NCI-H345 treated with DMSO at 0.1 percent for 48 hours (cell line): ENCODE data around the gene FAM185A.
"Not testable (repeated sequence)": the region's sequence is repeated elsewhere in the genome, so short reads cannot be mapped to it uniquely, and the experiment has no call there.

ENCODE experiments used
- DNase-seq: peaks from one replicate; lab custom pipeline; 2025; ENCODE audit not compliant: unreplicated experiment; lab: John Stamatoyannopoulos, UW

Gene FAM185A

DNA sequence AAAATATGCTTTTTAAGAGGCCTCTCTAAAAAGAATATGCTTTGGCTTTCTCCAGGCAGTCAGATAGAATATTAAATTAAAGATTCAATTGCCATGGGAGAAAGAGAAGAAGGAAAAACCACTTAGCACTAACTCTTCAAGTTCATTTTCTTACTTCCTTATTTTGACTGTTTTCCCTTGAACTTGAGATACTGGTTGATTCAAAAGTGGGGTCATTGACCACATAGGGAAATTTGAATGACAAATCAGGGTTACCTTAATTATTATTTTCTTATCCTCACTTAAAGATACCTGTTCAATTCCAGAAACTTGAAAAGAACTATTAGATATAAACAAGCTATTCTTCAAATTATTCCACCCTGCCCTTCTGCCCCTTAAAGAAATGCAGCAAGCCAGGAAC is 27.4 kb downstream of the FAM185A start:
- not testable (repeated sequence) for DNase-seq

DNA sequence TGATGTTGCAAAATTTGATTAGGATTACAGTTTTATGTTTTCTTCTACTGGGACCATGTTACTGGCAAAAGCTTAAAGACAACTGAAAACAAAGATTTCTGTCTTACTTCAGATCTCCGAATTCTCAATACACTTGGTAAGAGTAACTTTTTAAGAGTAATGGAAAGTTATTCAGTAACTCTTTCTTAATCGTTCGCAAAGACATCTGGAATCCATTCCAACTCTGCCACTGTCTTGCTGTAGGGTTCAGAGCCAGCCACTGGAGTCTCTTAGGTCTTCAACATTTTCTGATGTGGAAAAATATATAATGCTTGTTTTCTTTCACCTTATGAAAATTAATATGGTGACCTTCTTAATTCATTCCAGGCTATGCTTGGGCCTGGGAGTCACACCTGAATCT is 29.9 kb downstream of the FAM185A start:
- DNase-seq: not testable (repeated sequence)

DNA sequence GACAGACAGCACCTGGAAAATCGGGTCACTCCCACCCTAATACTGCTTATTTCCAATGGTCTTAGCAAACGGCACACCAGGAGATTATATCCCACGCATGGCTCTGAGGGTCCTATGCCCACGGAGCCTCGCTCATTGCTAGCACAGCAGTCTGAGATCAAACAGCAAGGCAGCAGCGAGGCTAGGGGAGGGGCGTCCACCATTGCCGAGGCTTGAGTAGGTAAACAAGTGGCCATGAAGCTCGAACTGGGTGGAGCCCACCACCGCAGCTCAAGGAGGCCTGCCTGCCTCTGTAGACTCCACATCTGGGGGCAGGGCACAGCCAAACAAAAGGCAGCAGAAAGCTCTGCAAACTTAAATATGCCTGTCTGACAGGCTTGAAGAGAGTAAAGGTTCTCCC is 32.1 kb downstream of the FAM185A start:
- not testable (repeated sequence) for DNase-seq

DNA sequence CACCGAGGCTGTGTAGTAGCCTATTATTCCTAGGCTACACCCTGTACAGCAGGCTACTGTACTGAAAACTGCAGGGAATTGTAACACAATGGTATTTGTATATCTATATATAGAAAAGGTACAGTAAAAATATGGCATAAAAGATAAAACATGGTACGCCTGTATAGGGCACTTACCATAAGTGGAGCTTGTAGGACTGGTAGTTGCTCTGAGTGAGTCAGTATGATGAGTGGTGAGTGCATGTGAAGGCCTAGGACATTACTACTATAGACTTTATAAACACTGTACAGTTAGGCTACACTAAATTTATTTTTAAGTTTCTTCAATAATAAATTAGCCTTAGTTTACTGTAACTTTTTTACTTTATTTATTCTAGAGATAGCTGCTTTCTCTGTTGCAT is 40.0 kb downstream of the FAM185A start:
- DNase-seq: not testable (repeated sequence)

DNA sequence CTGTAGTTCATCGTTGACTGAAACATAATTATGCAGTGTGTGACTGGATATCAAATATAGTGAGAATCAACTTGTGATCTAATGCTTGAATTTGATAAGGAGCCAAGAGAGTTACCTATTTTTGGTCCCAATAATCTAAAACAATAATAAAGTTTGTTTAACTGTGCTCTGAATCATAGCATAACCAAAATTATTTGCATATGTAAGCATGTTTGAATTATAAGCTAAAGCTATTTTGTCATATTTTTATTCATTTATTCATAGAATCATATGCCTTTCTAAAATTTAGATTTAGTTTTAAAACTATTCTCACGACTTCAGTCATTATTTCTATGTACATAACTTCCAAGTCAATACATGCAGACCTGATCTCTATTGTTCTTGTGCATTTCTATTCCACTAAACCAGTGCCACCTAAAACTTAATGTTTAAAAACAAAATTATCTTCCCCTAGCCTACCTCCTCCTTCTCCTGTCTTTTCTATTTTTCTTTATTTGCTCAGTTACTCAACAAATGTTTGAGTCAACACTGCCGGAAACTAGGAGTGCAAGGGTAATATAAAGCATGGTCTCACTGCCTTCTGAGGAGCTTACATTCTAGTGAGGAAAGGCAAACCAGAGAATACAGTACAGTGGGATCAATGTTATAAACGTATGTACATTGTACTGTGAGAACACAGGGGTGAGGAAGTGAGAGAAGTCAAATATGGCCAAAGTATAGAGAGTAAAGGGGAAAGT is 41.7 kb downstream of the FAM185A start:
- not testable (repeated sequence) for DNase-seq

DNA sequence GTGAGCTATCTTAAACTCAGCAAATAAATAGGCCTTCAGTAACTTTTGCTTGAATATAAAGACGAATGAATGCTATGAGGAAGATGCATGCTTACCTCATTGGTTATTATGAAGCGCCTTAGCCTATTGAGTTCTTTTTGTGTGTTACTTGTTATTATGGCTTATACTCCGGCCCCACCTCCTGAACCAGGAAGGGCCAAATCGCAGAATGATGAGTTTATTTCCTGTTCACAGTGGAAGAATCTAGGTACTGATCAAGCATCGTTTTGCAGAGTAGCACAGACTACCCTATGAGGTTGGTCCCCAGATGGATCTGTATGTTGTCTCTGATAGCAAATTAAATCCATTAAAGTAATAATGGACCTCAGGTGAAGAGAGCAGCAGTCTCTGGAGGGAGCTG is 42.6 kb downstream of the FAM185A start:
- not testable (repeated sequence) for DNase-seq

DNA sequence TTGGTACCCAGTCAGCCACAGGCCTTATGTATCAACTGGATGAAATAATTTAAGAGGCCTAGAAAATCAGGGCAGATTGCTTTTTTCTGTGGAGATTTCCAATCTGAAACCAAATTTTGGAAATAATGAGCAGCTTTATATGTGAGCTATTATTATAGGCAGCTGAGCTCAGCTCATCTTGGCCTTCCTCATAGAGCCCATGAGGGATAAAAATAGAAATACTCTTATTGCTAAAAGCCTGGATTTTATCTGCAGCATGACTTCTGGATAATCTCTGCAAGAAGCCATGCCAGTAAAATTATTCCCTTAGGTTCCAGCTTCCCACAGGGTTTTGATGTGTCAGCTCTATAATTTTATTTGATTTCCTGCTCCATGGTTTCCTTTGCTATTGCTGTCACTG is 43.0 kb downstream of the FAM185A start:
- not testable (repeated sequence) for DNase-seq

DNA sequence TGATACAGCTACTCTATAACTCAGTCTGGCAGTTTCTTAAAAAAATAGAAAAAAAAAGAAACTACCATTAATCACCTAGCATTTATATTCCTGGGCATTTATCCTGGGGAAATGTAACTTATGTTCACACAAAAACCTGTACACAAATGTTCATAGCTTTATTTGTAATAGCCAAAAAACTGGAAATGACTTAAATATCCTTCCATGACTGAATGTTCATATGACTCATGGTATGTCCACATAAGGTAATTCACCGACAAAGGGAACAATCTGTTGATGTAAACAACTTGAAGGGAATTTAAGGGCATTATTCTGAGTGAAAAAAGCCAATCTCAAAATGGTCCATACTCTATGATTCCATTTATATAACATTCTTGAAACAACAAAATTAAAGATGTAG is 45.8 kb downstream of the FAM185A start:
- DNase-seq: not testable (repeated sequence)

DNA sequence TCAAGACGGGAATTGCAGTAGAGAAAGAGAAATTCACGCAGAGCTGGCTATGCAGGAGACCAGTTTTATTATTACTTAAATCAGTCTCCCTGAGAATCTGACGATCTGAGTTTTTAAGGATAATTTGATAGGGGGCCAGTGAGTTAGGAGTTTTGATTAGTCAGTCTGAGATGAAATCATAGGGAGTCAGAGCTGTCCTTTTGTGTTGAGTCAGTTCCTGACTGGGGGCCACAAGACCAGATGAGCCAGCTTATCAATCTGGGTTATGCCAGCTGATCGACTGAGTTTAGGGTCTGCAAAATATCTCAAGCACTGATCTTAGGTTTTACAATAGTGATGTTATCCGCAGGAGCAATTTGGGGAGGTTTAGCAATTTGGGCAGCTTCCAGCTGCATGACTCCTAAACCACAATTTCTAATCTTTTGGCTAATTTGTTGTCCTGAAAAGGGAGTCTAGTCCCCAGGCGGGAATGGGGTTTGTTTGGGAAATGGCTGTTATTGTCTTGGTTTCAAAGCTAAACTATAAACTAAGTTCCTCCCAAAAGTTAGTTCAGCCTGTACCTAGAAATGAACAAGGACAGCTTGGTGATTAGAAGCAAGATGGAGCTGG is 47.3 kb downstream of the FAM185A start:
- not testable (repeated sequence) for DNase-seq

DNA sequence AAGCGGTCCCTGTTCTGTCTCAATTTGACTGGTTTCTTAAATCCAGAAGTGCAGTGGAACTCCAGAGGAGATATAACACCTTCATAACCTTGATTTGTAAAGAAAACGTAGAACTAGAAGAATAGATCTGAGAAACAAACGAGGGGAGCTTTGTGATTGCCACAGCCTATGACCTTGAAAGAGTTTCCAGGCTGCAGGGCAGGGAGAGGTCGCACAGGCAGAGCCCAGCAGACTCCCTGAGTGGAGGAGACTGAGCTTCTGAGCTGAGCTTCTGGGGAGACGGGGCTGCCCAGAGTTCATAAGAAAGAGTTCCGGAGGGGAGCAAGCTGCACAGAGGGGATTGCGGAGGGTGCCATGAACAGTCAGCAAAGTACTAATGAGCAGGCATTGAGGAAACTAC is 57.8 kb downstream of the FAM185A start:
- no peak for DNase-seq

DNA sequence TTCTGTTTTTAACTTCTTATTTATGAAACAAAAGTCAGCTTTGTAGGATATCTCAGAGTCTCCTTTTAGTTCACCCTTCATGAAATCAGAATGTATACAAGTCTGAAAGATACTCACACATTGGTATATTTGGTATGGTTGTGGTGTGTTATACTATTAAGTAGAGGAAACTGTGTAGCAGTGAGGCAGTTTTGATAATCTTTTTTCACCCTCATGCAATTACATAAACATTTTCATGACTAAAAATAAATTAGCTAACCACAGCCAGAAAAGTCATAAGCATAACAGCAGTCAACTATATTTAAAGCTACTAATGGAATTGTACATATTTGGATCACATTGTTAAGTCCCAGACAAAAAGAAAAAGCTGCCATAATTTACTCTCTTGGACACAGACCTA is 62.1 kb downstream of the FAM185A start:
- no peak for DNase-seq

DNA sequence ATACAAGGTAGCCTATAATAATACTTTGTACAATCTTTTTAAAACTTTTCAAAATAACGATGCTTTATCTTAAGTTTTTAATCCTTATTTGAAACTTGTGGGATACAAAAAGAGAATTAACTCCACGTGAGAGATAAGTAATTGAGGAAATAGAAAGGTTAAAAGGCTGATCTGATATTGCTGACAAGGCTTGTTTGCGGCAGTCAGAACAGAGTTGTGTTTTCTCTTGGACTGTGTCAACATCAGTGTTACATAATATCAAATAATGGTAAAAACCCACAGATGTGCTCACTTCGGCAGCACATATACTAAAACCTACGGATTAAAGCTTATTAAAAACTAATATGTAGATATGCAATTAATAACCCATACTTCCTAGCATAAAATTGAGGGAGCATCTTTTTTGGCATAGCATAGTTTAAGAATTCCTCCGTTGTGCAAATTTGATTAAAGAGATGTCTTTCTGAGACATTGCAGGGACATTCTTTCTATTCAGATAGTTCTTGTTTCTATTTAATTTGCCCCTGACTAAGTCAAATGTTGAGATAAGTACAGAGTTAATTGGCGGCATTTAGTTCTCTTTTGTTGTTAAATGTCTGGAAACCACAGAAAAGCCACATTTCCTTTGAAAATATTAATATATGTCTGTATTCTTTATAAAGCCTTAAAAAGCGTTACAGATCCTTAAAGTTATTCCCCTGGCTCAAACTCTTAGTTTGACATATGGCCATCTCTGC is 63.3 kb downstream of the FAM185A start:
- DNase-seq: no peak

DNA sequence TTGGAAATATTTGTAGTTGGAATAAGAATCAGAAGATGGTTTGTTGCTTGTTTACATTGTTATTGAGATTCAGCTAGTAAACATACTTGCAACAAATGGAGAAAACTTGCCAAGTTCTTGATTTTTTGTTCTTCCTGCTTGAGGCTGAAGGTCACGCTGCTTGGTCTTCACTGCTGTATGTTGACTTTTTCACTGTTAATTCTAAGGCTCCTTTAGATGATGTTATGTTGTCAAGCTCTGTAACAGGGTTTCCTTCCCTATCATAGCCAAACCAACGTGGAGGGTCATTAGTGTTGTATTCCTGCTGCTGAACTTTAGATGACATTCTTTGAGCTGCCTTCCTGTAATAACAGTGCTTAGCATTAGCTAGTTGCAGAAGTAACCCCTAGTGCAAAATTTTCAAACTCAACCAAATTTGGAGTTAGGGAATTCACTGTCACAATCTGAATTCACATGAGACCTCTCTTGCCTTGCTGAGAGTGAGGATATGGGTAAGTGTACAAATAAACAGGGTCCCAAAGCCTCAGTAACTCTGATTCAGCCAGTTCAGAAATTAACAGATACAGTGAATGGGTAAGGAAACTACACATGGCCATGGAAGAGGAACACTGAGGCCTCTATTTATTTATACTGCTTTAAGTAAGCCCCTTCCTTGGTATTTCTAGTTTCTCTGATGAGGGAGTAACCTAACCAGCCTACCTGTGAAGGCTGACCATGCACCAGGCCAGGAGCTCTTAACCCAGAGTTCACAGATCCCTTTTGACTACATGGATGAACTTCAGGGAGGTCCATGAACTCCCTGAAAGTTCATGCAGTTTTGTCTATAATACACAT is 64.6 kb downstream of the FAM185A start:
- DNase-seq: no peak

DNA sequence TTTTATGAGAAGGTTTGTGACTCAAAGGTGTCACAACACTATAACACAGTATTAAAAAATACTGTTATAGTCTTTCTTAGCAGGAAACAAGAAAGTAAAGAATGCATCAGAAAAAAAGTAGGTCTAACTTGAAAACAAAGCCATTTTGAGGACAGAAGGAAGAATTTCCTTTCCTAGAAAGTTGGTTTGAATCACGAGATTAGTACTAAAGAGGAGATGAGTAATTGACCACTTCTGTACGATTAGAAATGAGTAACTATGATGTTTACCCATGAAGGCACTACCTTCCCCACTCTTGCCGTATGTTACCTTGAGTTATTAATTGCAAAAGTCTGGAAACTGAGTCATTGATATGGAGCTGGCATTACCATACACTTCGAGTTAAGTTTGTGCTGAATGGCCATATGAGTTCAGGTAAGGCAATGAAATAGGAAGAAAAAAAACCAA is 65.2 kb downstream of the FAM185A start:
- DNase-seq: no peak

DNA sequence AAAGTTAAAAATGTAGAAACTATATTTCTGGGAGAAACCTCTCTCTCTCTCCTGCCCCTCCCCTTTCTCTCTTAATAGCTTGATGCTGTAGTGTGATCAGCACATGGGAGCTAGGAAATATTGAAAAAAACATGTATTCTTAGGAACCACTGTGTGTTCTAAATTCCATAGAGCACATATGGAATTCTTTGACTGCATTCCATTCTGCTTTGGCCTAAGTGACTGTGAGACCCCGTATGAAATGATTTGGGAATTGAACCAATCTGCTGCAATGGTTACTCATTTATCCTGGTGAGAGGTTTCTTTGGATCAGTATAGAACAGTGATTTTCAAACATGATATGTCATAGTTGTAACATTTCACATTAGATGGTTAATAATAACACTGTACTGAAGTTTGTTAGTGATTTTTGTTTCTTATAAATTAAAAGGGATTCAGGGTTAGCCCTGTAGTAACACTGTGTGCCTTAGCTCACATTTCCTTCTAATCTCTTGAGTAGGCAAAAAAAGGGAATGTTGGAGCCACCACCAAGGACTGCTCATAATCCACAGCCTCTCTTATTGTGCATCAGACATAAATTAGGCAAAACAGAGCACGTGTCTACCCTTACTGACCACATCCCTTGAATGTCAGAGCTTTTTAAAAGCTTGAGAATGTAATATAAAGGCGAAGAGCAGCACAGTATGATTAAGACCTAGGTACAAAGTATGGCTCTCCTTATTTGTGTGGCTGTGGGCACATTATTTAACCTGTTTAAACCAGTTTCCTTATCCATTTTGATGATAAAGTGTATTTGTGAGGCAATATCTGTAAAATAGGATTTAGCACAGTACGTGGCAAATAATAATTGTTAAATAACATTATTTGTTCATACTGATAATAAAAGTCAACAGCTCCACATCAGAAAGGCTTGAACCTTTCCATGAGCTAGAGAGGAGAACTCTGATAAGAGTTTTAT is 69.1 kb downstream of the FAM185A start:
- no peak for DNase-seq

DNA sequence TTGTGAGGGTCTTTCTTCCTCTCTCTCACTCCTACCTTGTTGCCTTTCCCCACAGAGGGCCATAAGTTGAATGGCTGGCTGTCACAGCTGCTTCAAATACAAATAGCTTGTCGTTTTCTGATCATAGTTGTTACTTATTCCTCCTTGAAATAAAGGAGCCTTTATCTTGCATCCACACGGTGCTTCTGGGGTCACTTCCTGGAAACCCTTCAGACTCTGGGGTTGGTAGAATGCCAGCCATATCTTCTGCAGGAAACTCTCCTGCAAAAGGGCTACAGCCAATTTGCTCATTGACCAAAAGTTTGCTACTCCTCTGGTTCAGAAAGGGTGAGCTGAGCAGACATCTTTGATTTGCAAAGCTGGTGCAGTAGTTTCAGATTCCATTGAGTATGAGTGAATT is 70.4 kb downstream of the FAM185A start:
- DNase-seq: no peak

DNA sequence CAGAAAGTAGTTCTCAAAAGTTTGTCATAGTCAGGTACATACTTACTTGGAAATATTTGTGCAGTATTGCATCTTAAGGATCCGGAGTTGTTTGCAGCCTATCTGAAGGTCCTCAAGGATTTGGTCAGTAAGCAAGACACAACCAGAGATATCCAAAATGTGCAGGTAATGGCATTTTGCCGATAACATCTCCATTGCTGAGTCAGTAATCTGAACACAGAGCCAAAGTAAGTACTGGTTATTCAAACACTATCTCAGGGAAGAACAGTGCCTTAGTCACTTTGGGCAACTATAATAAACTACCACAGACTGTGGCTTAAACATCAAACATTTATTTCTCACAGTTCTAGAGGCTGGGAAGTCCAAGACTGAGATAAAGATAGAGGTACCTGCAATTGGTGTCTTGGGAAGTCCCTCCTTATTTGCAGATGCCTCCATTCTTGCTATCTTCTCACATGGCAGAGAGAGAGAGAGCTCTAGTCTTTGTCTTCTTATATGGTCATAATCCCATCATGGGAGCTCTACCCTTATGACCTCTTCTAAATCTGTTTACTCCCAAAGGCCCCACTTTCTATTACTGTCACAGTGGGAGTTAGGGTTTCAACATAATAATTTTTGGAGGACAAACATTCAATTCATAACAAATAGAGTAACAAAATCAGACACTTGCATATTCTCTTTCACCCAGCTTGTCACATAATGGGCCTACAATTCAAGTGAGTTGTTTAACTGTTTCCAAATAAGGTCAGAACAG is 73.4 kb downstream of the FAM185A start:
- DNase-seq: no peak

DNA sequence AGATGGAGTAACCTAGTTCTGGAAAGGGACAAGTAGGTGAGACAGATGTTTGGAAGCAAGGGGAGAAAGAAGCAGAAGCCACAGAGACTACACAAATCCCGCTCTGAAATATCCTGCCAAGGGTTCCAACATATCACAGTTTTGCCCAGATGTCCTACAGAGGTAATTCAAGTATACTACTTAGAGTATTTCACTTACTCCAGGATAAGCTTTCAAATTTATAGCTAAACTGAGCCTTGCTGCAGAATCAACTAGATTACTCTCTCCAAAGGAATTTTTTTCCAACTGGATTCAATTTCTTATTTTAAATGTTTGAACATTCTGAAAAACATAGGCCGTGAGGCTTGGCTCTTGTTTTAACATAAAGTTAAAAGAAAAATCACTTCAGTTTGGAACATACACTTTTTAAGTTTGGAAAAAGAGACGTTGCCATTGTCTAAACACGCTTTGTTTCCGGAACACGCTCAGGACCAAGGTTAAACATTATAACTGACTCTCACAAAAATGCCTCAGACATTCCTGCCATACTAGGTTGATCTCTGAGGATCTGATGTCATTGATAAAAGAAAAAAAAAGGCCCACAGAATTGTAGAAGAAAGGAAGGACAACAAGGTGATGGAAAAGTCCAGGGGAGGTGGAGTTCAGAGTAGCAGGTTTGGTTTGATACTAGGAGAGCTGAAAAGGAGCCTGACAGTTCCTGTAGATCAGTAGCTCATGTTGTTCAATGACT is 74.8 kb downstream of the FAM185A start:
- DNase-seq: no peak

DNA sequence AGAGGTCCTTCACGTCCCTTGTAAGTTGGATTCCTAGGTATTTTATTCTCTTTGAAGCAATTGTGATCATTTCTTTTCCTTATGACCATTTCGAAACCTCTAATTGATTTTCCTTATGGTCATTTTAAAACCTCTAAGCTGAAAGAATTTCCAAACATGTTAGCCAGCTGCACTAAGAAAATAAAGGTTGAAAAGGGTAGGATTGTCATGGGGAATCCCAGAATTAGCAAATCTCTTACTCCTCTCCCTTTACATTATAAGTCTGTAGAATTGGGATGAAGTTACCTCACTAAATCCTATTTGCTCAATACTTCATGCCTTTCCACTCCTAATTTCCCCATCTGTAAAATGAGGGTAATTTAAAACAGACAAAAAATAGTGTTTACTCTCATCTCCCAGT is 79.5 kb downstream of the FAM185A start:
- DNase-seq: no peak
